Measurements from ENCODE around the gene SKAP1. TPM values are rescaled to one million over a fixed set of nuclear protein-coding genes. Genes with fewer than 3 reads are reported as not detected.

The SKAP1 gene
- total RNA-seq, 4 donors from 2014 or later, result 1.1 to 1.7 (median 1.2) TPM

DNA sequence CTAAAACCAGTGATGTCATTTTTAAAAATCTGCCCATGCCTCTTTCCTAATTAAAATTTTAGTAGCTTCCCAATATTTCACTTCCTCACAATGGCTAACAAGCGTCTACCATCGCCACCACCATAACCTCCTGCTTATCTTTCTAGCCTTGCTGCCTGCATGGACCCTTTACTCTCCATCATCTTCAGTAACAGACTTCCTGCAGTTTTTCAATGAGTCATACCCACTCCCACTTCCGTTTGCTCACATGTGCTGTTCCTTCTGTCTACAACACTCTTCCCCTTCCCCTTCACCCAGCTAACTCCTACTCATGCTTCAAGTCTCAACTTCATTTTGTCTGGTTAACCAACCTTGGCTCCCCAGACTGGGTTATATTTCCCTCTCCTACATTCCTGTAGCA lies 12.8 kb upstream of the SKAP1 start:
- TF ChIP-seq POLR2A (IDR thresholded peaks at IDR 0.05; ENCODE audit: low read depth) (no peak), EP300 (IDR thresholded peaks at IDR 0.05) (no peak), POLR2AphosphoS5 (IDR thresholded peaks at IDR 0.05) (no peak)
- TF ChIP-seq, protein P1, sequence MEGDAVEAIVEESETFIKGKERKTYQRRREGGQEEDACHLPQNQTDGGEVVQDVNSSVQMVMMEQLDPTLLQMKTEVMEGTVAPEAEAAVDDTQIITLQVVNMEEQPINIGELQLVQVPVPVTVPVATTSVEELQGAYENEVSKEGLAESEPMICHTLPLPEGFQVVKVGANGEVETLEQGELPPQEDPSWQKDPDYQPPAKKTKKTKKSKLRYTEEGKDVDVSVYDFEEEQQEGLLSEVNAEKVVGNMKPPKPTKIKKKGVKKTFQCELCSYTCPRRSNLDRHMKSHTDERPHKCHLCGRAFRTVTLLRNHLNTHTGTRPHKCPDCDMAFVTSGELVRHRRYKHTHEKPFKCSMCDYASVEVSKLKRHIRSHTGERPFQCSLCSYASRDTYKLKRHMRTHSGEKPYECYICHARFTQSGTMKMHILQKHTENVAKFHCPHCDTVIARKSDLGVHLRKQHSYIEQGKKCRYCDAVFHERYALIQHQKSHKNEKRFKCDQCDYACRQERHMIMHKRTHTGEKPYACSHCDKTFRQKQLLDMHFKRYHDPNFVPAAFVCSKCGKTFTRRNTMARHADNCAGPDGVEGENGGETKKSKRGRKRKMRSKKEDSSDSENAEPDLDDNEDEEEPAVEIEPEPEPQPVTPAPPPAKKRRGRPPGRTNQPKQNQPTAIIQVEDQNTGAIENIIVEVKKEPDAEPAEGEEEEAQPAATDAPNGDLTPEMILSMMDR (IDR thresholded peaks at IDR 0.05), result no peak
- 74% methylated on average over 3 of the region's 3 CpGs for WGBS
- H3K4me1 ChIP-seq, result no peaks in the 10 kb centered on the region

DNA sequence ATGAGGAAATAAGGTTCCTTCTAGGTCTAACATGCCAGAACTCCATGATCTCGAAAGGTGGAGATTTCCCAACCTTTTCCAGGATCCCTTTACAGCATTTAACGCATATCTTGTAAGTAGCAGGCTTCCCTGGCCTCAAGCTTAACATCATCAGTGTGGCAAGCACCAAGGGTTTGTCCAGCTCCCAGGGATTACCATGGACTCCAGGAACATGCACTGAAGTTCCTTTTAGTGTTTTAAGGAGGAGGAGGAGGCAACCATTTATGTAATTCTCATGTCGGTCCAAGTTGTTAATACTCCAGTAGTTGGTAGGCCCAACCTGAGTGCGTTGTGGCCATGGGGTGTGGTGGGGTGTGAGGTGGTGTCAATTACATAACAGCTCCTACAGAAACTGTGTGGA lies 11.8 kb upstream of the SKAP1 start:
- H3K4me1 ChIP-seq, result no peaks in the 10 kb centered on the region
- intact Hi-C loops (cut with DNase I), result no loop called here
- H3K9me3 ChIP-seq, result no peaks in the 10 kb centered on the region
- H3K36me3 ChIP-seq, result no peaks in the 10 kb centered on the region
- peaks cover 0 to 20% (median 0%) of the 10 kb centered on the region in 4 donors for H3K27me3 ChIP-seq
- 89% methylated on average over 4 of the region's 4 CpGs for WGBS
- TF ChIP-seq POLR2A (IDR thresholded peaks at IDR 0.05; ENCODE audit: low read depth), result no peak
- TF ChIP-seq POLR2AphosphoS5 (IDR thresholded peaks at IDR 0.05), result no peak
- TF ChIP-seq, protein P1 (IDR thresholded peaks at IDR 0.05), result no peak
- no peak for TF ChIP-seq EP300 (IDR thresholded peaks at IDR 0.05)
- no peak for DNase-seq (ENCODE audit: extremely low spot score)
- no peak overlapping the region for H3K27ac ChIP-seq (replicated peaks in 1 of 4)
- H3K4me3 ChIP-seq, result no peak overlapping the region

More for the DNA sequence above, 12.8 kb upstream of the SKAP1 start:
- H3K4me3 ChIP-seq, result no peak overlapping the region
- H3K27ac ChIP-seq (replicated peaks in 1 of 4), result no peak overlapping the region
- H3K9me3 ChIP-seq, result no peaks in the 10 kb centered on the region
- intact Hi-C loops (cut with DNase I), result no loop called here
- peaks cover 0 to 20% (median 0%) of the 10 kb centered on the region in 4 donors for H3K27me3 ChIP-seq
- no peak for DNase-seq (ENCODE audit: extremely low spot score)
- H3K36me3 ChIP-seq, result no peaks in the 10 kb centered on the region

GRCh38 chr17:48441231-48441711 lies 11.3 kb upstream of the SKAP1 start:
- H3K27me3 ChIP-seq, result peaks cover 0 to 18% (median 0%) of the 10 kb centered on the region in 4 donors
- intact Hi-C loops (cut with DNase I), result no loop called here
- H3K4me1 ChIP-seq, result no peaks in the 10 kb centered on the region
- TF ChIP-seq POLR2A (IDR thresholded peaks at IDR 0.05; ENCODE audit: low read depth), result no peak
- TF ChIP-seq, protein P1 (IDR thresholded peaks at IDR 0.05), result no peak
- no peak for TF ChIP-seq EP300 (IDR thresholded peaks at IDR 0.05)
- TF ChIP-seq POLR2AphosphoS5 (IDR thresholded peaks at IDR 0.05), result no peak
- 63% methylated on average over 1 of the region's 1 CpG for WGBS
- no peak overlapping the region for H3K27ac ChIP-seq (replicated peaks in 1 of 4)
- DNase-seq (ENCODE audit: extremely low spot score), result no peak
- H3K4me3 ChIP-seq, result no peak overlapping the region
- no peaks in the 10 kb centered on the region for H3K36me3 ChIP-seq
- H3K9me3 ChIP-seq, result no peaks in the 10 kb centered on the region

DNA sequence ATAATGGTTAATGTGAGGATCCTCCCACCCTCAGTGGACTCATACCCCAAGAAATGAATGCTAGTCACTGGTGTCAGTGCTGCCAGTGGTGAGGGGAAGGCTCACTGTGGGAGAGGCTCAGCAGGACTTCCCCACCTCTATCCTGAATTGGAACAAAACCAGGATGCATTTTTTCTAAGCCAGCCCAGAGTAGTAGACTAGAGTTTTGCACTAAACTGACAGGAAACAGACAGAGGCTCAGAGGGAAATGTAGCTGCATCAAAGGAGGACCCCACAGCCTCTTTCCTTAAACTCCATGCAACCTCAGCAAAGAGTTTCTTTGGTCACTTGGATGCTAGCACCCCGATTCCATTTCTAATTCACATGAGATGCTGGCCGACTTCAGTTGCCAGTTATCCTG lies 10.7 kb upstream of the SKAP1 start:
- intact Hi-C loops (cut with DNase I), result no loop called here
- no peaks in the 10 kb centered on the region for H3K9me3 ChIP-seq
- H3K27me3 ChIP-seq, result peaks cover 0 to 20% (median 0%) of the 10 kb centered on the region in 4 donors
- no peaks in the 10 kb centered on the region for H3K4me1 ChIP-seq
- H3K4me3 ChIP-seq, result no peak overlapping the region
- WGBS, result 78% methylated on average over 2 of the region's 2 CpGs
- H3K27ac ChIP-seq (replicated peaks in 1 of 4), result no peak overlapping the region
- H3K36me3 ChIP-seq, result no peaks in the 10 kb centered on the region
- DNase-seq (ENCODE audit: extremely low spot score), result no peak
- TF ChIP-seq, protein P1 (IDR thresholded peaks at IDR 0.05), result no peak
- no peak for TF ChIP-seq POLR2A (IDR thresholded peaks at IDR 0.05; ENCODE audit: low read depth)

- Histone ChIP-seq H3K9me3 (no peaks in the 10 kb centered on the region), H3K4me3 (no peak overlapping the region), H3K36me3 (no peaks in the 10 kb centered on the region), H3K4me1 (no peaks in the 10 kb centered on the region), H3K27me3 (peaks cover 0 to 25% (median 0%) of the 10 kb centered on the region in 4 donors), H3K27ac (replicated peaks in 1 of 4) (no peak overlapping the region)
- intact Hi-C loops (cut with DNase I), result no loop called here
- WGBS, result 79% methylated on average over 5 of the region's 8 CpGs
- DNase-seq (ENCODE audit: extremely low spot score), result peak; percentile 60
- TF ChIP-seq, protein P1 (IDR thresholded peaks at IDR 0.05), result no peak
- no peak for TF ChIP-seq POLR2AphosphoS5 (IDR thresholded peaks at IDR 0.05)
- TF ChIP-seq POLR2A (IDR thresholded peaks at IDR 0.05; ENCODE audit: low read depth), result no peak
- TF ChIP-seq EP300 (IDR thresholded peaks at IDR 0.05), result no peak
These were observed 10.0 kb upstream of the SKAP1 start for GRCh38 chr17:48439875-48440505.

All from esophagus muscularis mucosa (tissue), 4 donors.